HG03025 (cell line): Measurements from ENCODE around the gene SLC6A6.

ENCODE experiments used
- ATAC-seq: cut with Tn5 transposase; IDR thresholded peaks from one replicate; pipeline ENCODE4 v1.9.1; 2021; ENCODE audit warnings: mild to moderate bottlenecking, moderate library complexity; ENCODE audit not compliant: unreplicated experiment, low FRiP score

The SLC6A6 gene

DNA sequence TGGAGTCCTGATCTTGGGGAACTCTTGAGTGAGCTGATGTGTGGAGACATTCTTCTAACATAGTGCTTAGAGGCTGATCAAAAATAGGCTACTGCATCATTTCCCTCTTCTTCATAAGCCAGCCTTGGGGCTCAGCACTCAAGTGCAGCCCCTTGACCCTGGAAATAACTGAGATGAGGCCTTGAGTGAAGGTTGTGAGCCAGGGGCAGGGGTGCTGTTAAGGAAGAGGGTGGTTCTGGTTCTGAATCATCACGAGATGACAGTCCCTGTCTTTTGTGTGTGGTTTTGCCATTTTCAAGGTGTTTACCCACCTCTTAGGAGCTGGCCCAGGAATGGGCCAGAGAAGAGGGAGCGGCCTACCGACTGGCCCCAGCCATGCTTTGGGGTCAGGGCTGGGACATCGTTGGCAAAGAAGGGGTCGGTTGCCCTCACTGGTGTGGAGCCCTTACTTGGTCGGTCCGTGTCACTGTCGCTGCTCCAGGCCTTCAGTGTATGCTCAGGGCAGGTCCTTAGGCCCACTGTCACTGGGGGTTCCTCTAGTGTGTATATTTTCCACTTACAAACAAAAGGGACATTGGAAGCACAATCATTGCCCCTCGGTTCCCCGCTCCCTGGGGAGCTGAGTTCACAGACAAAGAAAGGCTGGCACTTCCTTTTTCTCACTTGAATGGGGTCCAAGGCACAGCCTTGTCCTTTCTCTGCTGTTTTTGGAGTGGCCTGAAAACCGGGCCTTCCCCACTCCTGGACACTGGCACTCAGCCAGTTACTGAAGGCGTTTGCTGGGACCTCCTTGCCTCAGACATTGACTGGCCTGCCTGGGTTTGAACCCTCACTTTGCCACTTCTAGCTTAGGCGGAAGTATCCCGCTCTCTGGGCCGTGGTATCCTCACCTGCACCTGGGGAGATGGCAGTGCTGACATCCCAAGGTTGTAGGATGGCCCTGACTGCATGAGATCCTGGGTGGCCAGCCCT is 46.6 kb downstream of the SLC6A6 start:
- ATAC-seq: no peak

DNA sequence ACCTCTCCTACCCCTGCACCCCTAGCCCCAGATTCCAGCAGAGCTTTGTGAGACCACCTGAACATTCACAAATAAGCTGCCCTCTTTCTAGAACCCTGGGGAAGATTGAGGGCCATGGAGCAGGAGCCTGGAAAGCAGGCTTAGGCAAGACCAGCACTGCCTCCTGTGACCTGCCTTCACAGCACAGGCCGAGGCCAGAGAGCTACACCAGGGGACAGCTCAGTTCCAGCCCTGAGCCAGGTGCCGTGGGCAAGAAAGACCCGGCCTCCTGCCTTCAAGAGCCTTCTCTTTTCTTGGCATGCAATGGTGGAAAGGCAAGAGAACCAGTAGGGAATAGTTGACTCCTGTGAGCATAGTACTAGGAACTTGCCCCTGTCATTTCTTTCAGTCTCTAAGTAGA is 48.1 kb downstream of the SLC6A6 start:
- ATAC-seq: no peak

DNA sequence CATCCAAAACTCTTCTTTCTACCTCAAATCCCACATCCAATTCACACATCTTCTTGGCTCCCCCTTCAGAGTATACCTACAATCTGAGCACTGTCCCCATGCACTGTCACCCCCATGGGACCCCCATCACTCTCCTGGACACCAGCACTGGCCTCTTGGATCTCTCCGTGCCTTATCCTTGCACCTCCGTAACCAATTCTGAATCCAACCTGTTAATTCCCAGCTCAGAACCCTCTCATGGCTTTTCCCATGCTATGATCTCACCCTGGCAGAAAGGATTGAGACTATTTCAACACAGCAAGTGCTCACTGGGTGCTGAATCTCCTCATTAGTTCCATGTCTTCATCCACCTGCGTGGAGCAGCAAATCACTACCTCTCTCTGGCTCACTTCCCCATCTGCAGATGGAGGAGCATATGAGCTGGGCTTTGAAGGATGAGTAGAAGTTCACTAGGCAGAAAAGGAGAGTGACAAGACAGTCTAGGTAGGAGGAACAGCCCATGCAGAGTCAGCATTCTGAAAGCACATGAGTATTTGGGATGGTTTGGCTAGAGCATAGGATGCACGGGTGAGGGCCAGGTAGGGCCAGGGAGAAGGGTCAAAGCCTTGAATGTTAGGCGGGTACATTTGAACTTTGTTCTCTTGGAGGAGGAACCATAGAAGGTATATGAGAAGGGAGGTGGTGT is 48.7 kb downstream of the SLC6A6 start:
- no peak for ATAC-seq

DNA sequence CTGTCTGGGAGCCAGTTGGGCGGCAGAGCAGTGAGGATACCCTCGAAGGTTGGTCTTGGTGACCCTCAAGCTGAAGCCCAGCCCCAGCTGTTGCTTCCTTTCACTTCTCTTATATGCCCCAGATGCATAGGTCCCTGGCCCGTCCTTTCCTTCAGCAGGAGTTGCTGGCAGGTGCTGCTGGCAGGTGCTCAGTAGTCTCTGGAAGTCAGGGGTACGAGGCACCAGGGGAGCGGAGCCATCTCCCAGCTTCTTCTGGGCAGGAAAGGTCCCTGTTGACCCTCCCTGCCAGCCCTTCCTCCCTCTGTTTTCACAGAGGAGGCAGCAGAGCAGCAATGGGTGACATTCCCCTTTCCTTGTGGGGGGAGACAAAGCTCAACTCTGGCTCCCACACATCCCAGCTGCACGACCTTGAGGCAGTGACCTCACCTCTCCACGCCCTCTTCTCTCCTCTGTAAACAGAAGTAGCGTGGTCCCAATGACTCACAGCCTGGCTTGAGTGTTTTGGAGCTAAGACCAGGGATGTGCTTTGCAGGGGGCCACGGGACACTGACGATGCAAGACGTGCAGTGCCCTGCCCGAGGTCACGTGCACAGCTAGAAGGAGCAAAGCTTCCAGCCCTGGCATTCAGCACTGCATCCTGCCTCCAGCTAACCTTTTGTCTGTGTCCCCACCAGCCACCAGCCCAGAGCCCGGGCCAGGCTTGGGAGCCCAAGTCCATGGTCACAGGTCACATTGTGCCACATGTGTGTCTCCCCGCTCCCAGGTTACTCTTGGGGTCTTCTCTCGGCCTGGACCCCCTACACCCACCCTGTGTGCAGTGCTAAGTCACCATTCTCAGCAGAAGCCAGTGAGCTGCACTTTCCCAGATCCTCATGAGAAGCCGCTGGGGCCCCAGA is 49.7 kb downstream of the SLC6A6 start:
- no peak for ATAC-seq

DNA sequence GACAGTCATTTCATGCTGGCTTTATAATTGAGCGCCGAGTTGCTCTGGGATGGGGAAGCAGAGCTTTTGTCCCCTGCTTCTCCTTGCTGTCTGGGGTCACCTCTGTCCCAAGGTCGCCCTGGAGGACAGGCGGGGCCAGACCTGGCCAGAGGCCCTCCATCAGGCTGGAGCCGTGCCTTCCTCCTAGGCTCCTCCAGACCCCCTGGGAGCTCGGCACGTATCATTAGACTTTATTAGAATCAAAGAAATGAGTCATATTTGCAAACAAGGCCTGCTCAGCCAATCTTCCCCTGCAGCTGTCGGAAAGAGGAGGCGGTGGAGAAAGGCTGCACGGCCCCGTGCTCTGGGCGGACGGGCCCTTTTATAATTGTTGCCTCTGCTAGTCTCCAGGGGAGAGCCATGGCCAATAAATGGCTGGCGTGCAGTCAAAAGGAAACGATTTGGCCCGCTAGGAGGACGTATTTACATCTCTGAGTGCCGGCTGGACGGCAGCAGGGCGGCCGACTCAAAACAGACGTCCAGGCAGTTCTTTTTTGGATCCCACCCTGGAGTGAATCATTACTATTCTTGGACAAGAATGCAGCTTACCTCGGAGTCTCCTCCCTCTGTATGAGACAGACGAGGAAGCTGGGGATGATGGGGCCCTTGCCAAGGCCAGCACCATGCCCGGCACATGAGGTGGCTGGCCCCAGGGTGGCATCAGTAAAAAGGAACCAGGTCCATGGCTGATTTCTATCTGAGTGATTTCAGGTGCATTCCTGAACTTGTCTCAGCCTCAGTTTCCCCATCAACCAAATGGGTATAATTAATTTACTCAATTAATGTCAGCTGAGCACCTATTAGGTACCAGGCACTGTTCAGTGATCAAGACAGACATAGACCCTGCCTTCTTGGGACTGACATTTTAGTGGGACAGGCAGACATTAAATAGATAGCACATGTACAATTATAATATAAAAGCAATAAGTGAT is 50.6 kb downstream of the SLC6A6 start:
- no peak for ATAC-seq

DNA sequence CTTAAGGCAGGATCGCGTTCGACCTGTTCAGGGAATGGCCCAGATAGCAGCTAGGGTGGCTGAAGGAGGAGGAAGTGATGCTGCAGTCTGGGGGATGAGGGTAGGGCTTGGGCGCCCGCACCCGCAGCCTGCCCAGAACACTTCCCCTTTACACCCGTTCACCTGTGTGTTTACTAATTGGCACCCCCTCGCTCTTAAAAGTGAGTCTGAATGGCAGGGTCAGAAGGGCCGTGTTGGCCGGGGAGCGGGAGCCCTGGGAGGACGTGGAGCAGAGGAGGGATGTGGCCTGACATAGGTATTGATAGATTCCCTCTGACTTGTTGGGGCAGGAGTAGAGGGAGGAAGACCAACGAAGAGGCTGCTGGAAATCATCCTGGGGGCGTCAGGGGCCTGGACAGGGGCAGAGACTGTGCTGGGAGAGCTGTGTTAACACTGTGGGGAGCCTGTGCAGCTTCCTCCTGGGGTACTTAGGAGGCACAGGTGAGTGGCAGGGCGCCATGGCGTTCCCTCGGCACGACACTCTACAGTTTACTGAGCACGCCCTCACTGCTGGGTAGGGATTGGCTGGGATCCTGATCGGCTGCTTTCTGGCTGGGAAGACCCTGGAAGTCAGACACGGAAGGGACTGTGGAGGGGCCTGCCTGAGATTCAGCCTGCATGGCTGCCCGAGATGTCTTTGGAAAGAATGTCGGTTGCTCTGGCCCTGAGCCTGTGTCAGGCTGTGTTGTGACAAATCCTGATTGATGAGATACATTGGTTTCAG is 51.7 kb downstream of the SLC6A6 start:
- ATAC-seq: no peak

DNA sequence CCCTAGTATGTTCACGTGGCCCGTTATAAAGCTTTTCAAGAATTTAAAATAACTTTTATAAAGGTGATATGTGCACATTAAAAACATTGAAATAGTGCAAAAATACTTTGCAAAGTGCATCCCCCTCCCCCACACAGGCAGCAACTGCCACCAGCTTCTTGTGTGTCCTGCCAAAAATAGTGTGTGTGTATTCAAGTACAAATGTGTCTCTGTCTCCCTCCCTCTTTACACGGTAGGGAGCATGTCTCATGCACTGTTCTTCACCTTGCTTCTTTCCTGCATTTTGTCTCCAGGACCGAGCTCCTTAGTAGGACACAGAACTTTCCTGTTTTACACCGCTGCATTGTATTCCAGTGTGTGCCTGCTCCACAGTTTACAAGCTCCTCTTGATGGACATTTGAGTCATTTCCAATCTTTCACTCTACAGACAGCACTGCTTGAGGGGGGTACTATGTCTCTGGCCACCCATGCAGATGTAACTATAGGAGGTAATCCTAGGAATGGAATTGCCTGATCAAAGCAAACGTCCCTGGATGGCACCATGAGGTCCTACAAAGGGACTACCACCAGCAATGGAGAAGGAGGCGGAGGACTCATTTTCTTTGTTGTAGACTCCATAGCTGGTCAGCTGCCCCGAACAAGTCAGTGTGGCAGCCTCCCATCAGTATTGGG is 52.4 kb downstream of the SLC6A6 start:
- ATAC-seq: no peak

DNA sequence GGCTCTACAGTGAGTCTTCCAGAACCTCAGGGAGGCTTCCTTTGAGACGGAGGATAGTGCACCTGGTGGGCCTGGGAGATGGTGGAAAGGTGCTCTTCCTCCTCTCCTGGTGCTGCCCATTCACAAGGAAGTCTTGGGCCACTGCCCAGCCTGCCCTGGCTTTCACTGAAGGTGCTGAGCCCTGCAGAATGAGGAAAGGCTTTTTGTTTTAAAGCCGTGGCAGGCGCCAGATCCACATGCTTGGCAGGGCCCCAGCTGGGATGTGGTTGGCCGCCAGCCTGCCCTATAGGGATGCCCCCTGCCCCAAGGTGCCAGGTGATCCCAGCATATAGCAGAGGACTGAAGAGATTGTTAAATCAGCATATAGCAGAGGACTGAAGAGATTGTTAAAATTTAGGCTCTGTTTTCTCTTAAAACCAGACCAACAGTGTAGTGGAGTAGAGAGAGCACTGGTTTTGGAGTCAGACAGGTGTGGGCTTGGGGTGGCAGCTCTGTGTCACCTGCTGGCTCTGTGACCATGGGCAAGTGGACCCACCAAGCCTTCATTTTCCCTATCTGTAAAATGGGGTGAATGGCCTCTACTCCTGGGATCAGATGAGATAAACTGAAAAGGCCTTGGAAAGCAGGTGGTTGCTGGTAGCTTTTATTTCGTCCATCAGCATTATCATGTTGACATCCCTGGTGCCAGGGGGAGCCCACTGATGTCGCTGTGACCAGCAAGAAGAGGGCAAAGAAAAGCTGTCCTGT is 53.3 kb downstream of the SLC6A6 start:
- no peak for ATAC-seq

DNA sequence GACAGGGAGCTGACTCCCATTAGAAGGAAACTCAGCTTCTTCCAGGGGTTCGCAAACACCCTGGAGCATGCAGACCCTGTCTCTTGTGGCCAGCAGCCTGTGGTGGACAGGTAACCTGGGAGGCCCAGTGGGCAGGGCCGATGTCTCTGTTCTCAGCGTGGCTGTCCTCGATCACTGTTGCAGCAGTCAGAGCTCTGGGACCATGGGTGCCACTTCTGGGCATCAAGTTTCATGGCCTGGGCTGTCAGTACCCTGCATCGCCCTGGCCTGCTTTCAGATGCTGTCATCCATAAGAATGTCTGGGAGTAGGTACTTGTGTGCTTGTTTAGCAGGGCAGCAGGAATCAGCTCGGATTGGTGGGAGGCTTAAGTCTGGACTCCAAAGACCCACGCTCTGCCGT is 54.4 kb downstream of the SLC6A6 start:
- ATAC-seq: no peak

DNA sequence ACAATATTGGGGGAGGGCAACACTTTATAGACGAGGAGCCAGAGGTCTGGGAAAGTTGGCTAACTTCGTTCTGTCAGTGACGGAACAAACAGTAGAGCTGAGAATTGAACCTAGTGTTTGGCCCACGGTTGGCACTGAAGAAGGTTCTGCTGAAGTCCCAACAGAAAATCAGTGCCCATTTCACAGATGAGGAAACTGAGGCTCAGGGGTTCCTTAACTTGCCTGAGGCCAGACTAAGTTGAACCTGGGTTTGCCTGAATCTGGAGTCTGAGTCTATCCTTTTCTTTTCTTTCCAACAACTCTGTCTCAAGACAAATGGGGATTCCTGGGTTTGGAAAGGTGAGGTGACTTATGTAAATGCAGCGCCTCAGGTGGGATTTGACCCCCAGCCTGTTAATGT is 55.1 kb downstream of the SLC6A6 start:
- ATAC-seq: no peak

DNA sequence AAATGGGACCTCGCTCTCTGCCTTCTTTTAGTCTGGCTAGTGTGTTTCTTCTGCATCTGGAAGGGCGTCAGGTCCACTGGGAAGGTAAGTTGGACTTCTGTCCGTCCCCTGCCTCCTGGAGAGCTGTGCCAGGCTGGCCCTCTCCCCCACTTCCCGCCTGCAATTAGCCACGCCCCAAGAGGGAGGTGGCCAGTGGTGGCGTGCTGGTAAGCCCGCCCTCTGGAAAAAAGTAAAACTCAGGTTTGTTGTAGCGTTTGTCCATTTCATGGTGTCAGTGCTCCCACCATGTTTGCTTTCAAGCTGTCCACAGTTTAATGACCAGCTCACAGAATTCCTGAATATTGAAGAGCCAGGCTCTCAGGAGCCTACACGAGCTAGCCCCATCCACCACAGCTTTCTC is 55.6 kb downstream of the SLC6A6 start:
- ATAC-seq: no peak

DNA sequence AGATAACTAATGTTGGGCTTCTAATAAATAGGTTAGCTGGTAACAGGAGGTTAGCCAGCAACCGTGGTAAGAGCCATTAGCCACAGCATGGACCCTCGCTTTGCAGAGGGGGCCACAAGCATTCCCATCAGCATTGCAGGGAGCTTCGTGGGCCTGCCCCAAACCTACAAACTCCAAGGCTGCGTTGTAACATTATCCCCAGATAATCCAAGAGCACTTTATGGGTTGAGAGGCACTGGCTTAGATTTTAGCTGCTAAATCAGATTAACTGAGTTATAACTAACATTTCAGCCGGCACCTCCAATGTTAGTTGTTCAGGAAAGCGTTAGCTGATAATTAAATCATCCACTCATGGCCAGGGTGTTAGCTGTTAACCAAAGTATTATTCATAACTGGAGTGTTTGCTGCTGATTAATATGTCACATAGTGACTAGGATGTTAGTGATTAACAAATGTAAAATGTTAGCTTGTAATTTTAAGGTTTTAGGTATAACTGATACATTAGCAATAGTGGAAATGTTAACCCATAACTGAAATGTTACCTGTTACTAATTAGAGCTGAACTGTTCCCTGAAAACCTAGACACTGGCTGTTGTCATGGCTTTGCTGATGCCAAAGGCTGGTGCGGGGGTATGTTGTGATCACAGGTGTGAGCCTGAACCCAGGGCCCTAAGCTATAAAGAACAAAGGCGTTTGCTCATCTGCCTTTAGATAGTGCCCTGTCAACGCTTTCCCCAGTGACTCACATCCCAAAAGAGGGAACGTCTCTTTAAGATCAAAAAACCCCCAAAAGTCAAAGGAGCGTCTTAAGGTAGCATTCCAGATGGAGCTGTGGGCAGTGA is 56.2 kb downstream of the SLC6A6 start:
- ATAC-seq: no peak

DNA sequence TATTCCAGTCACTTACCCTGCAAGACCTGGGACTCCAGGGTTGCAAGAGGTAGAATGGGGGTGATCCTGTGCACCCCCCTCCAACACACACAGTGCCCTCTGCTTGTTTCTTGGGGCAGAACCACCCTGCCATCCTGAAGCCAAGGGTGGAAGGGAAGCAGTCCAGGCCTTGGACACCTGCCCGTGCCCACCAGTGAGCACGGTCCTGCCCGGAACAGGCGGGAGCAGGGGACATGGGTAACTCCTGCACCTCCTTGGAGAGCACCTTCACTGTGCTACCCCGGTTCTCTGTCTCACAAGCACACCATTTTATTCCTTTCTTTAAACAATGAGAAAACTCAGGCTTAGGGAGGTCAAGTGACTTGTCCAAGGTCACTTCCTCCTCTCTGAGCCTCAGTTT is 57.0 kb downstream of the SLC6A6 start:
- no peak for ATAC-seq

DNA sequence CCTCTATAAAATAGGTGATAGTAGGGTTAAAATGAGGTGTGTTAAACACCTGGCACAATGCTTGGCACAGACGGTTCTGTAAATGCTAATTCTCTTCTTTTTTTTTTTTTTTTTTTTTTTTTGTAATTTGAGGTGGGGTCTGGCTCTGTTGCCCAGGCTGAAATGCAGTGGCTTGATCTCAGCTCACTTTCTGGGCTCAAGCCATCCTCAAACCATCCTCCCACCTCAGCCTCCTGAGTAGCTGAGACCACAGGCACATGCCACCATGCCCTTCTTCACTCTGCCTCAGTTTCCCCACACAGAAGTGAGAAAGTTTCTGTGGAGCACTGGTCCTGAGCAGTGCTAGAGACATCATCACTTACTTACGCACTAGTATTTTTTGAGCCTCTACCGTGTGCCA is 57.4 kb downstream of the SLC6A6 start:
- no peak for ATAC-seq

DNA sequence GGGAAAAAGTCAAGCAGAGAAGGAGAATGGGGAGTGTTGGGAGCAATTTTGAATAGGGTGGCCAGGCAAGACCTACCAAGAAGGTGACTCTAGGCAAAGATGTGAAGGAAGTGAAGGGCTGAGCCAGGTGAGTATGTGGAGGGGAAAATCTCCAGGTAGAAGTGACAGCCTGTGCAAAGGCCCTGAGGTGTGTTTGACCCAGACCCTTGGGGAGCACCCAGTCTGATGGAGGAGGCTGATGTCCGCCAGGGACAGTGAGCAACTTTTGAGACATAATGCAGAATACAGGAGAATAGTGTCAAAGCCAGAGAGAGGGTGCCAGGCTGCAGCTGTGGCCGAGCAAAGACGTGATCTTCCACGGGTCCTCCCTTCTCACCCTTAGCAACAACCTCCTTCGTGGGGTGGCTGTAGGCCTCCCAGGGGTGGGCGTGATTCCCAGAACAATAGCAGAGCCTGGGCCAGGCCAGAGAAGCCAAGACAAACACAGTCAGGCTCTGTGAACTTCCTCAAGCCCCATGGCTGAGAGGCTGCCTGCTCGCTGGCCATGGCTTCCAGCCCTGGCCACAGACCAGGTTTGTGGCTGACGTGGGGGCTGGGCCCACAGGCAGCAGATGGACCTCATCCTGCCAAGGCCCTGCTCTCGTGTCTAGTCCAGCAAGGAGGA is 58.1 kb downstream of the SLC6A6 start:
- ATAC-seq: no peak

DNA sequence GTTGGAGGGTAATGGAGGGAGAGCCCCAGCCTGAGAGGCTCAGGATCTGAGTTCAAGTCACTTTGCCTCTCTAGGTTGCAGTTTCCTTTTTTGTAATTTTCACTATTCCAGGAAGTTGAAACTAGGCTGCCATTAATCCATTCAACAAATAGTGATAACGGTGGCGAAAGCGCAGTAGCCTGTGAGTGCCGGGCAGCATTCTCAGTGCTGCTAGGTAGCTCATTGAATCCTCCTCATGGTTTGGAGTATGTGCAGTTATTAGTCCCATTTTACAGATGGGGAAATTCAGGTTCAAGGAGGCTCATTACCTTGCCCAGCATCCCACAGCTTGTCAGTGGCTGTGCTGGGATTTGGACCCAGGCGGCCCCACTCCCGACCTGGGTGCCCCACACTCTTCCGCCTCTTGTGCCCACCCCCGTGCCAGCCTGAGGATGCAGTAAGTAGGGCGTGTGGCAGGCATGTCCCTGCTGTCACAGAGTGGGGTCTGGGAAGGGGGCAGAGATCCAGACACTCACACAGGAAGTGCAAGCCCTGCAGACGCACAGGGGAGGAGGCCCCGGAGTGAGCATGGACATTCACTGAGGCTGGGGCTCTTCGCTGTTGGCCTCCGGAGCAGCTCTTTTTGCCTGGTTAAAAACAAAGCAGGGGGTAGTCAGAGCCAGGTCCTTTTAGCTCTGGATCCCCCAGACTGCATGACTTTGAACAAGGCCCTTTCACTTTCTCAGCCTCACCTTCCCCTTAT is 58.8 kb downstream of the SLC6A6 start:
- no peak for ATAC-seq
